GM21381 (cell line): ENCODE measurements around the gene DGCR2.
"Not testable (repeated sequence)": the region's sequence is repeated elsewhere in the genome, so short reads cannot be mapped to it uniquely, and the experiment has no call there.

Experiments
- ATAC-seq: cut with Tn5 transposase; IDR thresholded peaks from one replicate; pipeline ENCODE4 v1.9.1; 2021; ENCODE audit warnings: mild to moderate bottlenecking, moderate library complexity; ENCODE audit not compliant: unreplicated experiment

The DGCR2 gene

DNA sequence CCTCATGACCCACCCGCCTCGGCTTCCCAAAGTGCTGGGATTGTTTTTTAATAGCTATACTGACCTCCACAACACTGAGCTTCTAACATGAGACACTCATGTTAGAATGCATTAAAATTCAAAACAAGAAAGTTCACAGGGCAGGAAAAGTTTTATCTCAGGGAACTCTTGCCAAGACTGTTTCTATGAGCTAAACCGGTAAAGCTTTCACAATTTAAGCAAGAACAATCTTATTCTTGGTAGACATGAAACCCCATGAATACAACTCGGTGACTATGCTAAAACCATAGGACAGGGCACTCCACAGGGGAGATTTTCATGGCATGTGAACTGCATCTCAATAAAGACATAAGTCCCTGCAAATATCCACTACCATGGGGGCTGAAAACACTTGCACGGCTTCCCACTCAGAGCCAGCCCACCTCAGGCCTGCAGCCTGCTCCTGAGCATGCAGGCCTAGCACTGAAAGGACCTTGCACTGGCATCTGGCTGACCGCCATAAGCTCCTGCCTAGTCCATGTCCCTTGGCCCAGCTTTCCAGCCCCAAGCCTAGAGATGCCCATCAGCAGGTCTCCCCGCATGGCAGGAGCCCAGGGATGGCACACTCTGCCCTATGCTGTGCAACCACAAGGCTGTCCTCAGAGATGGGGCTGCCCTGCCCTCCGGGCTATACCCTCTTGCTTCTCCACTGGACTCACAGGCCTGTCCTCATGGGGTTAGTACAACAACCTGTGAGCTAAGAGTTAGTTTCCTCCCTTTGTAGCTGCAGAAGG lies 58.4 kb downstream of the DGCR2 start:
- ATAC-seq = no peak

DNA sequence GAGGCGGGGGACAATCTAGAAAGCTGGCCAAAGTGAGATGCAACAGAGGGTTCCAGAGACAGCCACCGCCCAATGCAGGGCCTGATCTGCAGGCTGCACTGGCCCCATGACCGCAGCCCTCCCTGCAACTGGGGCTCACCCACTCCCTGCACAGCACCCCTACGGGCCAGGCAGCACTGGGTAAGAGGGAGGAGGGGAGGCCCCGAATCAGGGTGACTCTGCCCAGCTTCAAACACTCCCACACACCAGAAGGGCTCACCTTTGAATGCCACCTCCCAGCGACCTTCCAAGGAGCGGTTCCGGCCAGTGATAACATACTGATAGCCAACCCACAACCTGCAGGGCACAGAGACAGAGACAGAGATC lies 59.3 kb downstream of the DGCR2 start:
- no peak for ATAC-seq

DNA sequence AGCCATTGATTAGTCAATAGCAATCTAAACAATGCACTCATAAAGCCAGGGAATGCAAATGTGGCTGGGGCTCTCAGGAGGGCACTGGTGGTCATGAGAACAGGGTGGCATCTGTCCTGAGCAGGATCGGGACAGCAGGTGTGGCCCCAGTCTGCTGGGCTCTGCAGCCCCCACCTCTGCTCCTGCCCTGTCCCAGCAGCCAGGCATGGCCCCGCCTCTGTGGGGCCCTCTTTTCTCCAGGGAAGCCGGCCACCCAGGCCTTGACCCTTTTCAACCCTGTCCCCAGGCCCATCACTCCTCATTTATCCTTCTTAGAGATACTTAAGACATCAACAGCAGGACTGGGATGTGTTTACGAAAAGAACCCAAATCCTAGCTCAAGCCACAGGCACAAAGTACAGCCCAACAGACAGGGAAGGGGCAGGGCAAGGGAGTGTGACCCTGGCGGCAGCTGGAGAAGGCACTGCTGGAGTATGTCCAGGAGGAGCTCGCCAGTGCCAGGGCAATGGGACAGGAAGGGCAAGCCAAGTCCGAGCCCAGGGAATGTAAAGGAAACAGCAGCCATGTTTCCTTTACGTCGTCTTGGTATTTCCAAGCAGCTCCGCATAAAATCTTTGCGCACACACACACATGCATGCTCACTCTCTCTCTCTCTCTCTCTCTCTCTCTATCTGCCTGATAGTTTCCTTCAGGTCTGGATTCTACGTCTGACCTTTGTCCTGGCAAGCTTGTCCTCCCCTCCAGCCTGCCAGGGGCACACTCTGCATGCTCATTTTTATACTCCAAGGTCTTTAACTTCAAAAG lies 59.9 kb downstream of the DGCR2 start:
- no peak for ATAC-seq

DNA sequence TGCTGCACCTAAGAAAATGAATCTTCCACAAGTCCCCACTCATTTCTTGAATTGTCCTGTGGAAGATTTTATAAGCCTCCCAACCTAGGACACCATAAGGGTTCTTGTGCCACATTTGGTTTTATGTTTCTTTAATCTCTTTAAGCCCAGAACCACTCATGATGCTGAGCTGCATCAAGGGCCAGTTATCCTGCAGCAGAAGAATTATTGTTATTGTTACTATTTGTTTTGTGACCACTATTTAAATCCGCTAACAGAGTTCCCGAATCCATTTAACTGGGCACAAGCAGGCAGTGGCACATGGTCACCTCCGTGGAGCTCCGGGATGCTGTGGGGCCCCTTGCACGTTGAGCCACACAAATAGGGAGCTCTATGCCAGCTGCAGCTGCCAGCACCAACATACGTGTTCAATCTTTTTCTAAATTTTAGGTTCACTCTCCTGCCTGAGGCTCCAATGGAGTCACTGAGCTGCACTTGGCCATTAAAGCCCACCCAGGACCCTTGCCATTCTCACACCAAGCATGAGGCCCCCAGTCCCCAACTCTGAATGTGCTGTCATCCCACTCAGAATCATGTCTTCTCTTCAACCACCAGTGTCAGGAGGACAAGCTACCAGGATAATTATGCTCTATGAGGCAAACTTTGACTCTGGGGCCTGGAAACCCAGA lies 60.6 kb downstream of the DGCR2 start:
- ATAC-seq = no peak

DNA sequence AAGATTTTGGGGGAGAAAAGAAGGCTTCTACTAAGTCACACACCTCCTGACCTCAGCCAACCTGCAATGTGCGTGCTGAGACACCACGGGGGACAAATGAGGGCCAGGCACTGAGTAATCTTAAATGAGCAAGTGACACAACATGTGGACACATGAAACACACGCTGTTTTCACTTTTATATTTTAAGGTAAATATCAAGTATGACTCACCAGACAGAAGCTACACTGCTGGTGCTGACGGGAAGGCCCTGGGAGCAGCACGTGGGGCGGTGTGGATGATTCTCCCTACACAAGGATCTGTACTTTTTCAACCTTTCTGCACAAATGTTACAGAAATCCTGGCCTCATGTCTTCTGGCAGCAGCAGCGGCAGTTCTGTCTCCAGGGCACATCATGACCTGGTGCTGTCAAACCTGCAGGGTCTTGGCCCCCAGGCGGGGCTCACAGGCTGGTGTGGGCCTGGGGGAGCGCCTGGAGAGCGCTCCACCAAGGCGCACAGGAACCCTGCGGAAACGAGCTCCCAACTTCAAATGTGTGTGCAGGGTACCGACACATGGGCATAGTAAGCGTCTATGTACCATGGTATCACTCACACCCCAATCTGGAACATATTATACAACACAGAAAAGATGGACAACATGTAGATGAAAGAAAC lies 61.7 kb downstream of the DGCR2 start:
- no peak for ATAC-seq

DNA sequence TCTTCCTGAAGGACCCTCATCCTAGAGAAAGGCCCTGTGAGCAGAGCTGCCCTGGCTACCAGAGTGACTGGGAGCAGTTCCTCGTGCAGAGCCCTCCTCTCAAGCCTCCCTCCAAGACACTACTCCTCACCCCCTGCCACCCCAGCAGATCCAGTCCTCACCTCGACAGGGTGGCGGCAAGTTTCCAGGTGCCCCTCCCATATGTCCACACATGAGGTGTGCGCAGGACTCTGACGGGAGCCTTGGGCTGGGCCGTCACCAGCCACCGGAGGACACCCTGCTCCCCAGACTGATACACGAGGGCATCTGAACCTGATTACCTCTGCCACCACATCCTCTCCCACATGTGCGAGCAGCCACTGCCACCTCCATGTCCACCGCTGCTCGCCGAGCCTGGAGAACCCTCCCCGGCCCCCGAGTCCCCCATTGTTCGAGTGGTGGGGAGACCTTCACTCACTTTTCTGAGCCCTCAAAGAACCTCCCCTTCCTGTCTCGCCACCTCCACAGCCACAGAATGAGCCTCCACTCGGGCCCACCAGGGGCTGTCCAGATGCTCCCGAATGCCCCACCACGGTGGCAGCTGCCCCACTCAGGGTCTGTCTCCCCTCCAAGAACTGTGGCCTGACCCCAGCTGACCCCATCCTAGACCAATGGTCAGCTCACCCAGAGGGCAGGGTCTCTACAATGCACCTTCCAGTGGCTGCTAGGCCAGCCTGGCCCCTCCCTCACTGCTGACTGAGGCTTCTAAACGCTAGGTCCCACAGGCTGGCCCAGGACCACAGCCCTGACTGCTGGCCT lies 62.5 kb downstream of the DGCR2 start:
- no peak for ATAC-seq

DNA sequence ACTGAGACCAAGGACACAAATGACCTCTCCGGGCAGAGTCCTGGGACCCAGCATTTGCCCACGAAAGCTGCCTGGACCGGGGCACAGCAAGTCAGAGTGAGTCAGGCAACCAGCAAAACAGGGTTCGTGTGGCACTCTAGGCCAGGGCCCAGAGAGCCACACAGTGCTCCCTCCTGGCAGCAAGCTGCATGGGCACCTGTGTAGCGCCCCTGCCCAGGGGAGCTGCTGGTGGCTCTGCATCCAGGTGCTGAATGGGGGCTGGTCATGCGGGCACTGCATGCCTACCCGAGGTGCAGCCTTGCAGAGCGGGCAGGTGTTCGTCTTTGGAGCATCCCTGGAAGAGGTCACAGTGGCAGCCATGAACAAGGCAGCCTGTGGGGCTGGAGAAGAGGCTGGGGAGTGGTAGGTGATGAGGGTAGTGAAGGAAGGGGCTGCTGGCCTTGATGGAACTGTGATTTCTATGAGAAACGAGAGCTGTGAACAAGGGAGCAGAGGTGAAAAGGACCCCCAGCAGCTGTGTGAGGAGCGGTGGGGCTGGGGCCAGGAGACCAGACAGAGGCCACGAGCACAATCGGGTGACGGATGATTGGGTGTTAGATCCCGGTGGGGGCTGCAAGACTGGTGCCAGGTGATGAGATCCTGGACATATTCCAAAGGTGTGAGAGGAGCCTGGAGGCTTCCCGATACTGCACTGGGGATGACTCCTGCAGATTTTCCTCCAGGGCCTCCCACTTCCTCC lies 63.3 kb downstream of the DGCR2 start:
- ATAC-seq = no peak

DNA sequence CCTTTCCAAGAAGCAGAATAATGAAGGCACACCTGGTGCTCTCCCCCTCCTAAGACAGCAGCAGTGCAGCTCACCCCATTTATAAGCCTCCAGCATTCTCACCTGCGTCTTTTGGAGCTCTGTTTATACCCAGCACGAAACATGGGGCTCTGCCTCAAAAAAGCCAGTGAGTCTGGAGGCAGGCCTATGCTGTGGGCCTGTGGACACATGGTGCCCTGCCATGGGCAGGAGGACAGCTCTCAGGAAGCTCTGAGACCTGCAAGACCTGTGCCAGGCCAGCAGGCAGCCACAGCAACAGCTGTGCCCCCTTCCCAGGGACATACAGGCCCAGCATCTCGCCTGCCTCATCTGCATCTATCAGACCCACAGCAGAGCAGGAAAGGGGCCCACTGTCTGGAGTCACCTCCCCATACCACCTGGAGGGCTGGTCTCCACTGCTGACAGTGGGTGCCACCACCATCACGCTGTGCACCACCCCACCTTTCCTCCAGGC lies 64.2 kb downstream of the DGCR2 start:
- no peak for ATAC-seq

DNA sequence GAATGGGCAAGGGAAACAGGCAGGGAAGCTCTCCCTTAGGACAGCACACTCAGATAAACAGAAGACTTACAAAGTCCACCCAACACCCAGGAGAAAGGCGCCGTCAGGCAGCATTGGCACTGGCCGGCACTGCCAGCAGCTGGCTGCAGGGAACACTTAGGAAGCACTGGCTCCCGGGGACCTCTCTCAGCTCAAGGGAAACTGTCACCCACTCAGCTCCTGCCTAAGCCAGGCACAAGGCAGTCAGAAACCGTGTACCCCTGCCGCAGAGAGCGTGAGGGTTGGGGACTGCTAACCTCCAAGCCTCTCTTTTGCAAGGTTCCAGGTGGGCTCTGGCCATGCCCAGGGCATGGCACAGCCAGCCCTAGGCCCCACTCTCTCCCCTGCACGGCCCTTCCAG lies 64.7 kb downstream of the DGCR2 start:
- no peak for ATAC-seq

DNA sequence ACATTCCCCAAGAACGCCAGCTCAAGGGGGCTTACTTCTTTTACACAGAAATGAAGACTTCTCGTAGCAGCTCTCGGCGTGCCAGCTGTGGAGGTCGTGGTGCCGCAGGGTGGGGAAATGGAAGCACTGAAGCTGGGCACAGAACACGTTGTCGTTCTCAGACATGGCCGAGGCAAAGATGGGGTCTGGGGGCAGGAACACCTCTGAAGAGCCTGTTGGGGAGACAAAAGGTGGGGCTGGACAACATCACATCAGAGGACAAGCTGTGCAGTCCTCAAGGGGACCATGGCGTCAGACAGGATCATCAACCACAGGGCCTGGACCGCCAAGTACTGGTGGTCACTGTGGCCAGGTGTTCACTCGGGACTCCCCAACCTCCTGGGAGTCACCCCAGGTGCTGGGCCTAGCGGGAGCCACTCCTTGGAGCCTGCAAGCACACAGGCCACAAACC lies 65.2 kb downstream of the DGCR2 start:
- no peak for ATAC-seq

DNA sequence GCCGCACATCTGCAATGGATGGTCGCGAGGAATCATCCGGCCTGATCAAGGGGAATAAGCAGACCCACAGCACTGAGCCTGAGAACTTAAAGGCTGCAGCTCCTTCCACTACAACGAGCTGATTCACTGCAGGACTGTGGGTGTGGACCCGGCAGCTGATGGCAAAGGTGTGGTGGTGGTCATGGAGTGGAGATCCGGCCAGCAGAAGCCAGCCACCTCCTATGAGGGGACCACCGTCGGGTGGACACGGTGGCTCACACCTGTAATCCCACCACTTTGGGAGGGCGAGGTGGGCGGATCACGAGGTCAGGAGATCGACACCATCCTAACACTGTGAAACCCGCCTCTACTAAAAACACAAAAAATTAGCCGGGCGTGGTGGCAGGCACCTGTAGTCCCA lies 66.4 kb downstream of the DGCR2 start:
- ATAC-seq = no peak

DNA sequence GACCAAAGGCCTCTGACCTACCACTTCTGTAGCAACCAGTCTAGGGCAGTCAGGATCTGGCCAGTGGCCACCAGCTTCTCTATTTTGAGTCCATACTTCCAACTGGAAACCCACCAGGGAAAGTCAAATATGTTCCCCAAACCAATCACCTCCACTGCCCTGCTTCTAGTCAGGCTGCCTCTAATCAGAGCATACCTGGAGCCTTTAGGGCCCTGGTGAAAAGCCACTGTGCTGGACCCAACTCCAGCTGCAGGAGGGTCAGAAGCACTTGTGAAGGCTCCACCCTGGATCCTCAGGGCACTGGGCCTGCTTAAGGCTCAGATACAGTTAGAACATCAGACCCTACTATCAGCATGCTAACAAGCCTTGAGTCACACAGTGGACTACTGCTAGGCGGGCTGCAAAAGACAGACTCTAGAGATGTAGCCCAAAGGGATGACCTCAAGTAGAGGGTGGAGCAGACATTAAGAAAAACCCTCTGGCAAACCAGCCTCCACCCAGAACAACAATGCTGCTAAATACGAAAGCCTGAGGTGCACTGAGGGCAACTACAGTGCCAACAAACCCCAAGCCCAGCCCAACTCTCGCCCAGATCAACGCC lies 69.2 kb downstream of the DGCR2 start:
- no peak for ATAC-seq

DNA sequence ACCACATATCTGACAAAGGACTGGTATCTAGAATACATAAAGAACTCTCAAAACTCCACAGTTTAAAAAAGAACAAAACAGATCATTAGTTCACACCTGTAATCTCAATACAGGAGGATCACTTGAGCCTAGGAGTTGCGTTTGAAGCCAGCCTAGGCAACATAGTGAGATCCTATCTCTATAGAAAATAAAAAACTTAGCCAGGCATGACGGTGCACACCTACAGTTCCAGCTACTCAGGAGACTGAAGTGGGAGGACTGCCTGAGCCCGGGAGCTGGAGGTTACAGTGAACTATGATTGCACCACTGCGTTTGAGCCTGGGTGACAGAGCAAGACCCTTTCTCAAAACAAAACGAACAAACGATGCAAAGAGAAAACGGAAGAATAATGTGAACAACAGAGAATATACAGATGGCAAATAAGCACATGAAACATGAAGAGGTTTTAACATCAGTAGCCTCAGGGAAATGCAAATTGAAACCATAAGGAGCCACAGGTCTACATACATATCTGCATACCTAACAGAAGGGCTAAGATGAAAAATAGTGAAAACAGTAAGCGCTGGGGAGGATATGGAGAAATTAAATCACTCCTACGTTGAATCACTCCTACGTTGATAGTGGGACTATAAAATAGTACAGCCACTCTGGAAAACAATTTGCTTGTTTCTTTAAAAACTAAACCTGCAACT lies 70.7 kb downstream of the DGCR2 start:
- no peak for ATAC-seq

DNA sequence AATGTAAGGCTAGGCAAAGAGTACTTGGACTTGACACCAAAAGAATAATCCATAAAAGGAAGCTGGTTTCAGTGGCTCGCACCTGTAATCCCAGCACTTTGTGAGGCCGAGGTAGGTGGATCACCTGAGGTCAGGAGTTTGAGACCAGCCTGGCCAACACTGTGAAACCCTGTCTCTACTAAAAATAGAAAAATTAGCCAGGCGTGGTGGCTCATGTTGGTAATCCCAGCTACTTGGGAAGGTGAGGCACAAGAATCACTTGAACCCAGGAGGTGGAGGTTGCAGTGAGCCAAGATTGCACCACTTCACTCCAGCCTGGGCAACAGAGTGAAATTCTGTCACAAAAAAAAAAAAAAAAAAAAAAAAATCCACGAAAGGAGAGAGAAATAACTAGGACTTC lies 71.4 kb downstream of the DGCR2 start:
- not testable (repeated sequence) for ATAC-seq

DNA sequence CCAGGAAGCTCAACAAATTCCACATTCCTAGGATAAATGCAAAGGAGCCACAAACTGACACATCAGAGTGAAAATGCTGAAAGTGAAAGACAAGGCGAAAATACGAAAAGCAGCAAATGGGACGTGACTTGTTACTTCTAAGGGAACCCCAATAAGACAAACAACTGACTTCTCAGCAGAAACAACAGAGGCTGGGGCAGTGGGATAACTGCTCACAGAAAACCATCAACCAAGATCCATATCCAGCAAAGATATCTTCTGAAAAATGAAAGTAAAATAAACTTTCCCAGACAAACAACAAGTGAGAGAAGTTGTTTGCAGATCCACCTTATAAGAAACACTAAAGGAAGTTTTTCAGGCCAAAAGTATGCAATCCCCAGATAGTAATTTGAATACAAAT lies 72.1 kb downstream of the DGCR2 start:
- ATAC-seq = no peak

DNA sequence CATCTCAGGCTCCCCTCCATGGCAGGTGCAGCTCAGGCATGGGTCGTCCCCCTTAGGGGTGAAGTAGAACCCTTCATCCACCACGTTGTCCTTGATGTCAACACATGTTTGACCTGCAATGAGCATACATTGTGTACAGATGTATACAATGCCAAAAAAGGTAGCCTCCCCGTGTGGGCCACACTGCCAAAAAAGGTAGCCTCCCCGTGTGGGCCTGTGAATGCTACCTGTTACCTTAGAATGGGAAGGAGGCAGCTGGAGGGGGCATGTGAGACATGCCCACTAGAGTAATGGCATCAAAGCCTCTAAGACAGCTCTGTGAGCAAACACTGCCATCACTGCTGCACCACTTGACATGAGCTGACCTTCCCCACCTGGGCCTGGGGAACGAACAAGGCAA lies 73.7 kb downstream of the DGCR2 start:
- no peak for ATAC-seq

DNA sequence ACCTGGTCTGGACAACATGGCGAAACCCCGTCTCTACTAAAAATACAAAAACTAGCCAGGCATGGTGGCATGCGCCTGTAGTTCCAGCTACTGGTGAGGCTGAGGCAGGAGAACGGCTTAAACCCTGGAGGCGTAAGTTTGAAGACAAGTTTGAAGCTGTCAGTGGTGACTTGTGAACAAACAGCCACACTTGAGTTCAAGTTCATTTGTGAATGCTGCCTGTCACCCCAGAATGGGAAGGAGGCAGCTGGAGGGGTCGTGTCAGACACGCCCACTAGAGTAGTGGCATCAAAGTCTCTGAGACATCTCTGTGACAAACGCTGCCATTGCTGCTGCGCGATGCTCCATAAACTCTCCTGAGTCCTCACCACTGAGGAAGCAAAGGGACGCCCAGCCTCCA lies 74.2 kb downstream of the DGCR2 start:
- ATAC-seq = no peak

DNA sequence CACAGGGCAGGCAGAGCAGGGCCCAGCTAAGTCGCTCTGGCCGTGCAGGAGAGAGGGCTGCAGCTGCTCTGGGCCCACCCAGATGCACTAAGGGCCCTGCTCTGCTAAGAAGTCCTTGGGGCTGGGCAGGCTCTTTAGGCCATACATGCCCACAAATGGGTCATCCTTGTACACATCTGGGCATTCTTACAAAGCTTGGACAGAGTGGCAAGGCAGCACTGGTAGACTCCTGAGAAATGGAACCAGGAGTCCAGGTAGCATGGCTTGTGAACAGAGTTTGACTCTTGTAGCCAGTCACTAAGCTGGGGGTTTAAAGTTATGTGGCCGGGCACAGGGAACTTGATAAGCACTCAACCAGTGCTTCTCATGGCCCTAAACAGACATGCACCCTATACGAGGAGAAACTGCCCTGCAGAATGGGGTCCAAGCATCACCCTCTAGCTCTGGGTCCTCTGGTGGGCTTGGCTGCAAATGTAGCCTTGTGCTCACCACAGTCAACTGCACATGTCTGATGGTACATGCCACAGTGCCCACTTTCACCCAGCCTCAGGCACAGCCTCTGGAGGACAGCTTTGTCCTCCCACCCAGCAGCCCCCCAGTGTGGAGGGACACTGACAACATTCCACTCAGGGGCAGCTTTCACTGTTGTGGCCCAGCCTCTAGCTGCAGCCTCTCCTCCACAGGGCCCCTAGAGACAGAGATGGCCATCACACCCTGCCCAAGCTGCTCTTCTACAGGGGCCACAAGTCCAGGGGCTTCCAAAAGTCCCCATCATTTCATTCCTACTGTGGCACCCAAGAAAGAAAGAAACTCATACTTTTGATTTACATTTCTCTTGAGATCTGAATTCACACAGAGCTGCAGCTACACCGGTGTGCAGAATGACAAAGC lies 75.2 kb downstream of the DGCR2 start:
- no peak for ATAC-seq
